HEK293 (cell line): ENCODE results near the gene PSEN1.

Source experiments
- GFI1B ChIP-seq: fragments of 450-650 bp; formaldehyde crosslinking; IDR thresholded peaks from 2 replicates; pipeline ENCODE4 v1.5.1; 2016; ENCODE audit warnings: missing biosample characterization, missing genetic modification characterization
- INSM2 ChIP-seq: fragments of 450-650 bp; formaldehyde crosslinking; IDR thresholded peaks from 2 replicates; pipeline ENCODE4 v1.5.1; 2016; ENCODE audit warnings: missing biosample characterization, missing genetic modification characterization
- MEIS1 ChIP-seq: sonication (generic); formaldehyde crosslinking; IDR thresholded peaks from 2 replicates; pipeline ENCODE4 v1.8.1; 2022; ENCODE audit warnings: missing genetic modification reagents, mild to moderate bottlenecking, borderline replicate concordance
- OVOL3 ChIP-seq: fragments of 450-650 bp; formaldehyde crosslinking; IDR thresholded peaks from 2 replicates; pipeline ENCODE4 v1.5.1; 2016; ENCODE audit warnings: missing biosample characterization, missing genetic modification characterization
- PRDM2 ChIP-seq: fragments of 450-650 bp; formaldehyde crosslinking; IDR thresholded peaks from 2 replicates; pipeline ENCODE4 v1.5.1; 2016; ENCODE audit warnings: missing biosample characterization, missing genetic modification characterization, borderline replicate concordance
- PRDM6 ChIP-seq: fragments of 450-650 bp; formaldehyde crosslinking; IDR thresholded peaks from 2 replicates; pipeline ENCODE4 v1.5.1; 2017; ENCODE audit warnings: missing biosample characterization, missing genetic modification characterization
- REST ChIP-seq: fragments of 450-650 bp; formaldehyde crosslinking; IDR thresholded peaks from 2 replicates; pipeline ENCODE4 v1.5.1; 2016; ENCODE audit warnings: missing biosample characterization, missing genetic modification characterization
- SP3 ChIP-seq: fragments of 450-650 bp; formaldehyde crosslinking; IDR thresholded peaks from 2 replicates; pipeline ENCODE4 v1.5.1; 2016; ENCODE audit warnings: missing biosample characterization, missing genetic modification characterization
- TRIM28 ChIP-seq: IDR thresholded peaks from 2 replicates; pipeline ENCODE4 v1.6.1; 2011; ENCODE audit warnings: low read length, control low read depth, borderline replicate concordance
- ZBTB17 ChIP-seq: fragments of 450-650 bp; formaldehyde crosslinking; IDR thresholded peaks from 2 replicates; pipeline ENCODE4 v1.5.1; 2016; ENCODE audit warnings: missing biosample characterization, missing genetic modification characterization
- ZEB2 ChIP-seq: fragments of 450-650 bp; formaldehyde crosslinking; IDR thresholded peaks from 2 replicates; pipeline ENCODE4 v1.5.1; 2016; ENCODE audit warnings: missing biosample characterization, missing genetic modification characterization
- ZFP37 ChIP-seq: fragments of 450-650 bp; formaldehyde crosslinking; IDR thresholded peaks from 2 replicates; pipeline ENCODE4 v1.5.1; 2016; ENCODE audit warnings: missing biosample characterization, missing genetic modification characterization
- ZFP69B ChIP-seq: fragments of 450-650 bp; formaldehyde crosslinking; IDR thresholded peaks from 2 replicates; pipeline ENCODE4 v1.5.1; 2016; ENCODE audit warnings: missing biosample characterization, missing genetic modification characterization
- ZNF140 ChIP-seq: fragments of 450-650 bp; formaldehyde crosslinking; IDR thresholded peaks from 2 replicates; pipeline ENCODE4 v1.5.1; 2016; ENCODE audit warnings: missing biosample characterization, missing genetic modification characterization
- ZNF148 ChIP-seq: fragments of 450-650 bp; formaldehyde crosslinking; IDR thresholded peaks from 2 replicates; pipeline ENCODE4 v1.5.0; 2017; ENCODE audit warnings: missing biosample characterization, missing genetic modification characterization, borderline replicate concordance
- ZNF23 ChIP-seq: fragments of 450-650 bp; formaldehyde crosslinking; IDR thresholded peaks from 2 replicates; pipeline ENCODE4 v1.5.1; 2016; ENCODE audit warnings: missing biosample characterization, missing genetic modification characterization, borderline replicate concordance
- ZNF423 ChIP-seq: fragments of 450-650 bp; formaldehyde crosslinking; IDR thresholded peaks from 2 replicates; pipeline ENCODE4 v1.5.1; 2016; ENCODE audit warnings: missing biosample characterization, missing genetic modification characterization
- ZNF549 ChIP-seq: fragments of 450-650 bp; IDR thresholded peaks from 2 replicates; pipeline ENCODE4 v1.5.1; 2018; ENCODE audit warnings: missing biosample characterization, missing genetic modification characterization, mild to moderate bottlenecking, inconsistent platforms, moderate library complexity
- ZNF560 ChIP-seq: fragments of 450-650 bp; formaldehyde crosslinking; IDR thresholded peaks from 2 replicates; pipeline ENCODE4 v1.5.1; 2017; ENCODE audit warnings: missing biosample characterization, missing genetic modification characterization, borderline replicate concordance
- ZNF580 ChIP-seq: fragments of 450-650 bp; formaldehyde crosslinking; IDR thresholded peaks from 2 replicates; pipeline ENCODE4 v1.5.1; 2016; ENCODE audit warnings: missing biosample characterization, missing genetic modification characterization
- ZSCAN4 ChIP-seq: fragments of 450-650 bp; formaldehyde crosslinking; IDR thresholded peaks from 2 replicates; pipeline ENCODE4 v1.5.1; 2017; ENCODE audit warnings: missing biosample characterization, missing genetic modification characterization

The PSEN1 gene

GRCh38 chr14:73227812-73228781 lies 91.8 kb downstream of the PSEN1 start (continued):
- no peak for TF ChIP-seq ZNF549
- TF ChIP-seq ZBTB17 (tag by site-specific recombination) = no peak
- no peak for TF ChIP-seq ZSCAN4 (tag by site-specific recombination)
- TF ChIP-seq INSM2 (tag by site-specific recombination) = no peak
- TF ChIP-seq PRDM2 (tag by site-specific recombination) = no peak
- TF ChIP-seq PRDM6 (tag by site-specific recombination) = no peak
- 0 out of 2 replicates have a peak, but pooled peaks have one; percentile 29 for TF ChIP-seq ZEB2 (tag by site-specific recombination)
- TF ChIP-seq ZFP37 (tag by site-specific recombination) = no peak
- no peak for TF ChIP-seq OVOL3 (tag by site-specific recombination)
- peak; percentile 93 for TF ChIP-seq ZFP69B
- TF ChIP-seq SP3 (tag by site-specific recombination) = no peak
- TF ChIP-seq ZNF140 (tag by site-specific recombination) = no peak
- no peak for TF ChIP-seq ZNF423
- TF ChIP-seq ZNF580 (tag by site-specific recombination) = no peak
- no peak for TF ChIP-seq ZNF560 (tag by site-specific recombination)
- TF ChIP-seq ZNF148 (tag by site-specific recombination) = no peak
- TF ChIP-seq REST = no peak
- no peak for TF ChIP-seq MEIS1 (CRISPR knock-in tag)
- TF ChIP-seq TRIM28 = no peak
- no peak for TF ChIP-seq ZNF23 (tag by site-specific recombination)
- no peak for TF ChIP-seq GFI1B
